Fibroblast of skin of back (primary cell): Measurements from ENCODE around the gene ANTKMT. TPM values are rescaled to one million over a fixed set of nuclear protein-coding genes. Genes with fewer than 3 reads are reported as not detected.

Source experiments
- DNase-seq: peaks from one replicate; pipeline ENCODE4 v3.0.0-alpha.2; 2013
- polyA plus RNA-seq, 2 experiments: library from polyadenylated mRNA; unstranded; fragments of 120-200 nt; gene quantifications; one replicate each; pipeline ENCODE4 v1.2.1, GENCODE V29; 2013; ENCODE audit not compliant: insufficient read length in 2 of 2

ANTKMT gene
- 18.9 TPM for polyA plus RNA-seq (2013, experiment 1 of 2; ENCODE audit: insufficient read length)
- 12.1 TPM for polyA plus RNA-seq (2013, experiment 2 of 2; ENCODE audit: insufficient read length)

GRCh38 chr16:720990-721764 is at the start of gene ANTKMT:
Gene ANTKMT (plus strand): TSS chr16:721146. CDS start chr16:721275, 129 bp downstream.
- DNase-seq = peak; percentile 73

- DNase-seq = no peak
These were observed 49.4 kb upstream of the ANTKMT start for GRCh38 chr16:671353-672131.

GRCh38 chr16:672371-672770 is 48.6 kb upstream of the ANTKMT start:
- DNase-seq = no peak

- DNase-seq = no peak
These were observed 48.1 kb upstream of the ANTKMT start for GRCh38 chr16:672851-673250.

GRCh38 chr16:673399-673991 is 47.5 kb upstream of the ANTKMT start:
- DNase-seq = no peak

GRCh38 chr16:674214-674881 is 46.6 kb upstream of the ANTKMT start:
- DNase-seq = no peak

GRCh38 chr16:674968-675883 is 45.7 kb upstream of the ANTKMT start, which contains the start of gene RHBDL1:
Gene RHBDL1 (plus strand): TSS chr16:675671. CDS start chr16:675791, 120 bp downstream.
- DNase-seq = peak; percentile 50

GRCh38 chr16:675884-676564 is 44.9 kb upstream of the ANTKMT start:
- no peak for DNase-seq

- DNase-seq = no peak
These were observed 44.4 kb upstream of the ANTKMT start for GRCh38 chr16:676565-676902.

GRCh38 chr16:676913-677312 is 44.0 kb upstream of the ANTKMT start:
- no peak for DNase-seq

GRCh38 chr16:677316-678190 is 43.4 kb upstream of the ANTKMT start:
- no peak for DNase-seq

- no peak for DNase-seq
These were observed 42.6 kb upstream of the ANTKMT start for GRCh38 chr16:678209-678857.

GRCh38 chr16:678858-679813 is 41.8 kb upstream of the ANTKMT start:
- peak; percentile 63 for DNase-seq

GRCh38 chr16:679814-680624 is 40.9 kb upstream of the ANTKMT start, which contains the start of gene STUB1:
Gene STUB1 (plus strand): TSS chr16:680410. CDS start chr16:680526, 116 bp downstream.
- peak; percentile 85 for DNase-seq

GRCh38 chr16:680625-680945 is 40.4 kb upstream of the ANTKMT start:
- no peak for DNase-seq

GRCh38 chr16:680967-681745 is 39.8 kb upstream of the ANTKMT start:
- DNase-seq = peak; percentile 38
